ENCODE results near the gene SRMS.

DNA sequence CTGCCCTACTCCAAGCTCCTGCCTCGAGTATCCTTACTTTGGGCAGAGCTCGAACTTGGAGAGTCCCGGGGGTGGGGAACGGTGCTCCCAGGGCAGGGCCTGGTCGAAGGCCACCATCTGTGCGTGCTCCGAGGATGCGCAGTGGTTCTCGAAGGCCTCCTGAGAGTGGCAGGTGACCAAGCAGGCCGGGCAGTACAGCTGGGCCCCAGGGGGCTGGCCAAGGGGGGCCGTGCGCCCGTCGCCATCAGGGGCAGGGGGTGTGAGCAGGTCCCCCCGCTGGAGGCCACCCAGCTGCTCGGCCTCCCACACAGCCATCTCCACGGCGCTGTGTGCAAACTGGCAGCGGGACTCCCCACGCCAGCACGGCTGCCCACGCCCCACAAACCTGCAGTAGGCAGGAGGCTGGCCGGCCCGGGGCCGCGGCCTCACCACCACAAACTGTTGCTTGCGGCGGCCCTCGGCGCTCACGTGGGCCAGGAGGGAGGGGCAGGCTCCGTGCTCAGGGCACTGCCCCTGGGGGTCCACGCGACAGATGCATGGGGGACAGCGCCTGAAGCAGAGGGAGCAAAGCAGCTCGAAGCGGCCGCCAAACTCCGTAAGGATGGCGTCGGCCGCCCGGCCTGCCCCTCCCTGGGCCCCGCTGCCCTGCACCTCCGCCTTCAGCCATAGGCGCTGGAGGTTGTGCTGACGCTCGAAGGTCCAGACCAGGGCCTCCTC is 24.7 kb upstream of the SRMS start:
- TF ChIP-seq, protein P1, sequence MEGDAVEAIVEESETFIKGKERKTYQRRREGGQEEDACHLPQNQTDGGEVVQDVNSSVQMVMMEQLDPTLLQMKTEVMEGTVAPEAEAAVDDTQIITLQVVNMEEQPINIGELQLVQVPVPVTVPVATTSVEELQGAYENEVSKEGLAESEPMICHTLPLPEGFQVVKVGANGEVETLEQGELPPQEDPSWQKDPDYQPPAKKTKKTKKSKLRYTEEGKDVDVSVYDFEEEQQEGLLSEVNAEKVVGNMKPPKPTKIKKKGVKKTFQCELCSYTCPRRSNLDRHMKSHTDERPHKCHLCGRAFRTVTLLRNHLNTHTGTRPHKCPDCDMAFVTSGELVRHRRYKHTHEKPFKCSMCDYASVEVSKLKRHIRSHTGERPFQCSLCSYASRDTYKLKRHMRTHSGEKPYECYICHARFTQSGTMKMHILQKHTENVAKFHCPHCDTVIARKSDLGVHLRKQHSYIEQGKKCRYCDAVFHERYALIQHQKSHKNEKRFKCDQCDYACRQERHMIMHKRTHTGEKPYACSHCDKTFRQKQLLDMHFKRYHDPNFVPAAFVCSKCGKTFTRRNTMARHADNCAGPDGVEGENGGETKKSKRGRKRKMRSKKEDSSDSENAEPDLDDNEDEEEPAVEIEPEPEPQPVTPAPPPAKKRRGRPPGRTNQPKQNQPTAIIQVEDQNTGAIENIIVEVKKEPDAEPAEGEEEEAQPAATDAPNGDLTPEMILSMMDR (IDR thresholded peaks at IDR 0.05; ENCODE audit: low read length) = no peak
- TF ChIP-seq EZH2 (optimal IDR thresholded peaks at IDR 0.05; ENCODE audit: low read depth, low read length) = no peak
- no peak for TF ChIP-seq EZH2phosphoT487 (IDR thresholded peaks at IDR 0.05; ENCODE audit: low read length)

Data from MM.1S (cell line).